GM03348 (cell line): Measurements from ENCODE around the gene NBL1.

Experiments
- DNase-seq: peaks from one replicate; pipeline ENCODE4 v3.0.0; 2012; ENCODE audit warnings: low spot score

NBL1 gene

DNA sequence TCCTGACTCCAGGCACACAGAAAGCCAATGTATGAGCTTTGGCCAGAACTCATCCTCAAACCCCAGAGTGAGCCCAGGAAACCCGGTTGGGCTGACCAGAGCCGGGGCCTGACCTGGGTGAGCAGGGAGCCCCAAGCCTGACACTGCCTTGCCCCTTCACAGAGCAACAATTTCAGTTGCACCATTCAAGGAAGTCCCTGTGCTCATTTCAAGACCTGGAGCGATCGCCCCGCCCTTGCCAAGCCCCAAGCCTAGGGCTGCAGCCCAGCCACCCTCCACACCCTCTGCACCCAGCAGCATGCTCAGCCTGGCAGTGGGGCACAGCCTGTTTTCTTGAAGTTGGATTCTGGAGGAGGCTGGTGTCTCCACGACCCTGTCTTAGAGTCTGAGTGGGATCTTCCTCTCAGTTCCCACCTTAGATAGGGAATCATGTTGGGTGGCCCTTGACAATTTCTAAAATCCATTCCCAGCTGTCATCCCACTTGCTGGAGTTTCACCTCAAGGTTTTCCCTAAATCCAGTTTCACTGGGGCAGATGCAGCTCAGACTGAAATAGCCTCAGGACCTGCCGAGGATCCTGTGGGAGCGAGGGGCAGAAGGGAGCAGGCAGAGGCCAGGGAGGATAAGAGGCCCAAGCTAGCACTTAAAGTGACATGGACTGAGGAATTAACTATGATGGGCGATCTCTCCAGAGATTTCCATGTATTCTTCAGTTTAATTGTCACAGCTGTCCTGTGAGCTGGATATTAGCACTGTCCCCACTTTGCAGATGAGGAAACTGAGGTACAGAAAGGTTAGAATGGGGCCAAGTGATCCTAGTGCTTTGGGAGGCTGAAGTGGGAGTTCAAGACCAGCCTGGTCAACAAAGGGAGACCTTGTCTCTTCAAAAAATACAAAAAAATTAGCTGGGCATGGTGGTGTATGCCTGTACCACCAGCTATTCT is 2.5 kb downstream of the NBL1 start:
- DNase-seq, result no peak

- no peak for DNase-seq
Measured at GRCh38 chr1:19647643-19648042, 3.5 kb downstream of the NBL1 start.

- no peak for DNase-seq
Measured at GRCh38 chr1:19648239-19648638, 4.1 kb downstream of the NBL1 start.

DNA sequence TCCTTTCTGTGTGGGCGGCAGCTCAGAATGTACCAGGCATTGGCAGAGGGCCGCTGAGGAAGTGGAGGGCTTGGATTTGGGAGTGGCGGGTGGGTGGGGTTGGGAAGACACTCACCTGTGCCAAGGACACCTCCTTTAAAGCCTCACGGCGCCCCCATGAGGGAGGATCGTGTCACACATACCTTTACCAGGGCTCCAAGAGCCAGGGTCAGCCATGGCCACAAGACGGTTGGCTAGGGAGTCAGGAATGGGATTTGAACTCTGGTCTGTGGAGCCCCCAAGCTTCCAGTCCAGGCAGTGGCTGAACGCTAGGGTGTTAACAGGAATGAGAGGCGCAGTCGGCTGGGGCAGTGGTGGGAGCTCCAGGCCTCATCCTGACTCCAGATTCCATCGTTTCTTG is 4.6 kb downstream of the NBL1 start:
- DNase-seq, result peak; percentile 49

DNA sequence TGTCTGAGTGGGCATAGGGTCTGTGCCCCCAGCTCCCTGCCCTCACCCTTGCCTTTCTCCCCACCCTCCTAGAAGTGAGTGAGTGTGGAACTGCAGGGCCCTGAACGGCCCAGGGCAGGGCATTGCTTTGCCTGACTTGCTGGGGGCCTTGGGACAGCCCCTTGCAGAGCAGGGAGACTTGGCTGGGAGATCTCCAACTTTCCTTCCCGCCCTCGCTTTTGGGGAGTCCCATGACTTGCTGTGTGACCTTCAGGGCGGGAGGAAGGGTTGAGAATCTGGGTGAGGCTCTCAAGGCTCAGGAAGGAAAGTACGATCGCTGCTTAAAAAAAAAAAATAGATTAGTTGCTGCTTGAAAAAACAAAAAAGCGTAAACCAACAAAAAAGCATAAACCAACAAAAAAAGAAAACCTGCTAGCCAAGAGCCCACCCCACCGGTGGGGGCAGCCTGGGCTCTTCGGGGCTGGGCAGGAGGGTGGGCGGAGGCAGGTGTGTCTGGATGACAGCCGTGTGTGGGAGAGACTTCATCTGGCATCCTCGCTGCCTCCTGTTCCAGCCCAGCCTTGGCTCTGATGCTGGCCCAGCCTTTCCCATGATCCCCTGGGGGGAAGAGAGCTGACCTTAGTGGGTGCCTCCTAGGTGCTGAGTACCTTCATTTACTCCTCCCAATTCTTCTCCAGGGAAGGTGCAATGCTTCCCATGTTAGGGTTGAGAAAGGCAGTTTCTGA is 6.5 kb downstream of the NBL1 start:
- DNase-seq, result no peak

- DNase-seq, result peak; percentile 89
Measured at GRCh38 chr1:19651141-19651737, 7.1 kb downstream of the NBL1 start.

DNA sequence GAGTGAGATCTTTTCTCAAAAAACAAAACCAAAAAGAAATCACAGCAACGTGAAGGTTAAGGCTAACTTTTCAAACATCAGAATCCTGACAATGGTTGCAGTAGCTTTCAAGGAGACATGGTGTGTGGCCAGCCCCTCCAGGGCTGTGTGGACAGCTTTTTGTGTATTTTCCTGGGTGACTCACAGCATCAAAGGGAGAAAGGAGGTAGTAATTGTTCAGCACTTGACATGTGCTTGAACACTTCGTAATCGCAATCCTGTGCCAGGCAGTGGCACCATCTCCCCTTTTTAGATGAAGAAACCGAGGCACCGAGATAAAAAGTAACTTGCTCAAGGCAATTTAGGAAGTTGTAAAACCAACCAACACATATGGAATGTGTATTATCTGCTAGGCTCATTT is 10.3 kb downstream of the NBL1 start:
- DNase-seq, result no peak

GRCh38 chr1:19654886-19655717 is 11.0 kb downstream of the NBL1 start:
- no peak for DNase-seq

GRCh38 chr1:19655718-19656080 is 11.6 kb downstream of the NBL1 start:
- DNase-seq, result no peak

DNA sequence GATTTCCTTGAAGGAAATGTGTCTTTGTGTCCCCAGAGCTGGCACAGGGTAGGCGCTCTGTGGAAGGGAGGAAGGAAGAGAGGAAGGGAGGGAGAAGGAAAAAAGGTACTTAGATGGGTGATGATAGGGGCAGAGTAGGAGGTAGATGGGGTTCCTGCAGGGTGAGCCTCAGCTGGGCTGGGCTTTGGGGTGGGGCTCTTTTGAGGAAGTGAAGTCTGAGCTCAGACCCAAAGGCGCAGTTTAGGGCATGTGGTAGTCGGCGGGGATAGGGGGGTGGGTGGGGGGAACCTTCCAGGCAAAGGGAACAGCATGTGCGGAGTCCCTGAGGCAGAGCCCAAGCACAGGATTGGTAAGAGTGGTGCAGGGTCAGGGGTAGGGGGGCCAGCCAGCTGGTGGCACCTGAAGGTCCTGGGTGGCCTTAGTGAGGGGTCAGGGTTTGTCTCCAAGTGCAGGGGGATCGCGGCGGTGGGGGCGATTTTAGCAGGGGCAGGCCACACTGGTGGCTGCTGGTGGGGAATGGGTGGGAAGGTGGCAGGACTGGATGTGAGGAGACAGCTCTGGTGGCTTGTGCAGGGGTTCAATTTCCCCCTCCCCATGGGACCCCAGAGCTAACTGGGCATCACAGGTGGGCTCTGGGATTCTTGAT is 12.1 kb downstream of the NBL1 start:
- no peak for DNase-seq

DNA sequence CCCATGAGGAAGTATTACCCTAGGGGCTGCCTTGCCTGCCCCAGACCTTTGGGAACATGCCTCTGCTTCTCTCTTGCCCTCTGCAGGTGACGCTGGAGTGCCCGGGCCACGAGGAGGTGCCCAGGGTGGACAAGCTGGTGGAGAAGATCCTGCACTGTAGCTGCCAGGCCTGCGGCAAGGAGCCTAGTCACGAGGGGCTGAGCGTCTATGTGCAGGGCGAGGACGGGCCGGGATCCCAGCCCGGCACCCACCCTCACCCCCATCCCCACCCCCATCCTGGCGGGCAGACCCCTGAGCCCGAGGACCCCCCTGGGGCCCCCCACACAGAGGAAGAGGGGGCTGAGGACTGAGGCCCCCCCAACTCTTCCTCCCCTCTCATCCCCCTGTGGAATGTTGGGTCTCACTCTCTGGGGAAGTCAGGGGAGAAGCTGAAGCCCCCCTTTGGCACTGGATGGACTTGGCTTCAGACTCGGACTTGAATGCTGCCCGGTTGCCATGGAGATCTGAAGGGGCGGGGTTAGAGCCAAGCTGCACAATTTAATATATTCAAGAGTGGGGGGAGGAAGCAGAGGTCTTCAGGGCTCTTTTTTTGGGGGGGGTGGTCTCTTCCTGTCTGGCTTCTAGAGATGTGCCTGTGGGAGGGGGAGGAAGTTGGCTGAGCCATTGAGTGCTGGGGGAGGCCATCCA is 12.8 kb downstream of the NBL1 start:
- DNase-seq, result no peak

DNA sequence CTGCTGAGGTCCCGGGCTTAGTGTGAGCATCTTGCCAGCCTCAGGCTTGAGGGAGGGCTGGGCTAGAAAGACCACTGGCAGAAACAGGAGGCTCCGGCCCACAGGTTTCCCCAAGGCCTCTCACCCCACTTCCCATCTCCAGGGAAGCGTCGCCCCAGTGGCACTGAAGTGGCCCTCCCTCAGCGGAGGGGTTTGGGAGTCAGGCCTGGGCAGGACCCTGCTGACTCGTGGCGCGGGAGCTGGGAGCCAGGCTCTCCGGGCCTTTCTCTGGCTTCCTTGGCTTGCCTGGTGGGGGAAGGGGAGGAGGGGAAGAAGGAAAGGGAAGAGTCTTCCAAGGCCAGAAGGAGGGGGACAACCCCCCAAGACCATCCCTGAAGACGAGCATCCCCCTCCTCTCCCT is 13.4 kb downstream of the NBL1 start:
- DNase-seq, result no peak

DNA sequence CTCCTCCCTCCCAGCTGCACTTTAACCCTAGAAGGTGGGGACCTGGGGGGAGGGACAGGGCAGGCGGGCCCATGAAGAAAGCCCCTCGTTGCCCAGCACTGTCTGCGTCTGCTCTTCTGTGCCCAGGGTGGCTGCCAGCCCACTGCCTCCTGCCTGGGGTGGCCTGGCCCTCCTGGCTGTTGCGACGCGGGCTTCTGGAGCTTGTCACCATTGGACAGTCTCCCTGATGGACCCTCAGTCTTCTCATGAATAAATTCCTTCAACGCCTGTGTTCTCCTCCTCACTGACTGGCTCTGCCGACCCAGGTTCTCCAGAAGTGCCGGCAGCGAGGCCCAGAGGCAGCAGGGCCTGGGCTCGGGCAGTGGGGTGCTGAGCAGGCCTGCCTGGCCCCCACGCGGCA is 14.1 kb downstream of the NBL1 start:
- no peak for DNase-seq

GRCh38 chr1:19661721-19662228 is 17.7 kb downstream of the NBL1 start:
- peak; percentile 58 for DNase-seq

GRCh38 chr1:19662313-19662712 is 18.2 kb downstream of the NBL1 start:
- no peak for DNase-seq

DNA sequence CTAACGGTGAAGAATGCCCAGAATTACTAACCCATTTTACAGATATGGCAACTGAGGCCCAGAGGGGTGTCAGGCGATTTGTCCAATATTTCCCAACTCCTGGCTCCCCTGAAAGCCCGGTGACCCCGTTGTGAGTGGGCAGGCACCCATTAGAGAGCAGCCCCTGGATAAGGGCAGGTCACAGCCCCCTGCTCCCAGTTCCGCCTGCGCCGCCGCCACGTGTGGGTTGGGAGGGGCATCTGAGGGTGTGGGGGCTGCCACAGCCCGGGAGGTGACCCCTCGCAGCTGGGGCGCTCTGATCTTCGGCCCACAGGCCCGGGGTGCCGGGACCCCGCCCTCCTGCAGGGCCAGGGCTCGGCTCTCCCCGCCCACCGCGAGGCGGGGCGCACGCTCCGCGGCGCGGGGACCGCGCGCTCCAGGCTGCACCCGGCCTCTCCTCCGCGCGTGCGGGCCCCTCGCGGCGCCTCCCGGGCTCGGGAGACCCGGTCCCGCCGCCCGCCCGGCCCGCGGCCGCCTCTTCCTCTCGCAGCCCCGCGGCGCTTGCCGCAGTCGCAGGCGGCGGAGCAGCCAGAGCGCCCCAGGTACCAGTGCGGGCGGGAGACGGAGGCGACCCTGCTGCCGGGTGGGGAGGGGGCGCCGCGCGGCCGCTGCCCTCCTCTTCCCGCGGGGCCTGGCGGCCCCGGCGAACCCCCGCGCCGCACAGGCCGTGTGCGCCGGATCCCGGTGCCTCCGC is 20.5 kb downstream of the NBL1 start, which contains the start of gene HTR6:
Gene HTR6, plus strand, starts transcription at position 423 of the 733 bp plus-strand sequence. CDS start 879 bp downstream, outside the sequence.
- peak; percentile 77 for DNase-seq

DNA sequence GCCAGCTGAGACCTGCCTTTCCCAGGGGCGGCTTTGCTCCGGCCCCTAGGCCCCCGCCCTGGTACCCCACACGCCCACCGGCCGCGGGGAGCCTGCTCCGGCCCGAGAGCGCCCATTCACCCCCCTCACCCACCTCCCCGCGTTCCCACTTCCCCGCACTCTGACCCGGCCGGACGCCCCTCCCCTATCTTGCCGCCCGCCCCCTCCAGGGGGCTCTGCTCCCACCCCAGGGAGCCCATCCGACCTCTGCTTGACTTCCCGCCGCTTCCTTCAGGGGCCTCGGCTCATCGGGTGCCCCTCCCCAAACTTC is 21.0 kb downstream of the NBL1 start:
- DNase-seq, result no peak

GRCh38 chr1:19665496-19666465 is 21.7 kb downstream of the NBL1 start:
- DNase-seq, result no peak

GRCh38 chr1:19668888-19669287 is 24.8 kb downstream of the NBL1 start:
- no peak for DNase-seq
